ENCODE data around the gene ORMDL2.
"Not testable (repeated sequence)": the region's sequence is repeated elsewhere in the genome, so short reads cannot be mapped to it uniquely, and the experiment has no call there.

Gene ORMDL2

GRCh38 chr12:55861871-55862270 lies 44.0 kb downstream of the ORMDL2 start:
- DNase-seq = no peak

GRCh38 chr12:55862286-55862685 lies 44.4 kb downstream of the ORMDL2 start:
- no peak for DNase-seq

GRCh38 chr12:55862931-55863330 lies 45.1 kb downstream of the ORMDL2 start:
- DNase-seq = not testable (repeated sequence)

- DNase-seq = no peak
Observed at GRCh38 chr12:55865327-55865726, 47.5 kb downstream of the ORMDL2 start.

GRCh38 chr12:55866454-55867004 lies 48.7 kb downstream of the ORMDL2 start:
- DNase-seq = not testable (repeated sequence)
